SK-N-SH treated with all-trans-retinoic acid at 6 μM for 48 hours (cell line): ENCODE data around the gene PTPRN2.

Experiments used
- ARNTL ChIP-seq: fragments of 450-650 bp; formaldehyde crosslinking; IDR thresholded peaks from 2 replicates; pipeline ENCODE4 v1.5.0; 2020; ENCODE audit warnings: low read depth, mild to moderate bottlenecking, moderate library complexity, borderline replicate concordance
- BACH2 ChIP-seq: fragments of 250-450 bp; sonication (Bioruptor Pico); IDR thresholded peaks from 2 replicates; pipeline ENCODE4 v1.9.0; 2021; ENCODE audit warnings: mild to moderate bottlenecking, borderline replicate concordance
- CREB5 ChIP-seq: fragments of 250-450 bp; sonication (Bioruptor Pico); IDR thresholded peaks from 2 replicates; pipeline ENCODE4 v1.5.1; 2020; ENCODE audit warnings: low read depth, mild to moderate bottlenecking, moderate library complexity
- CSRNP3 ChIP-seq: fragments of 250-450 bp; sonication (Bioruptor Pico); IDR thresholded peaks from 2 replicates; pipeline ENCODE4 v1.5.1; 2021; ENCODE audit warnings: mild to moderate bottlenecking, moderate library complexity
- OSR1 ChIP-seq: fragments of 250-450 bp; sonication (Bioruptor Pico); IDR thresholded peaks from 2 replicates; pipeline ENCODE4 v1.8.0; 2022; ENCODE audit warnings: moderate library complexity, mild to moderate bottlenecking, inconsistent platforms
- PATZ1 ChIP-seq: fragments of 250-450 bp; sonication (Bioruptor Pico); IDR thresholded peaks from 2 replicates; pipeline ENCODE4 v1.8.0; 2020; ENCODE audit warnings: mild to moderate bottlenecking, moderate library complexity, borderline replicate concordance
- SNAI2 ChIP-seq: fragments of 250-450 bp; sonication (Bioruptor Pico); IDR thresholded peaks from 2 replicates; pipeline ENCODE4 v1.5.0; 2020; ENCODE audit warnings: mild to moderate bottlenecking, moderate library complexity
- TCF4 ChIP-seq: fragments of 250-450 bp; sonication (Bioruptor Pico); IDR thresholded peaks from 2 replicates; pipeline ENCODE4 v1.8.0; 2021; ENCODE audit warnings: mild to moderate bottlenecking, moderate library complexity, borderline replicate concordance
- ZC3H10 ChIP-seq: fragments of 250-450 bp; sonication (Bioruptor Pico); IDR thresholded peaks from 2 replicates; pipeline ENCODE4 v1.5.1; 2021; ENCODE audit warnings: mild to moderate bottlenecking, moderate library complexity
- ZNF70 ChIP-seq: fragments of 450-650 bp; formaldehyde crosslinking; IDR thresholded peaks from 2 replicates; pipeline ENCODE4 v1.5.0; 2020; ENCODE audit warnings: mild to moderate bottlenecking, moderate library complexity

GRCh38 chr7:158001003-158001402 is 586.6 kb downstream of the PTPRN2 start:
- TF ChIP-seq CSRNP3 (CRISPR knock-in tag) (no peak), PATZ1 (CRISPR knock-in tag) (no peak), OSR1 (CRISPR knock-in tag) (no peak), ZC3H10 (CRISPR knock-in tag) (no peak), SNAI2 (no peak), ARNTL (CRISPR knock-in tag) (no peak), BACH2 (CRISPR knock-in tag) (no peak), CREB5 (CRISPR knock-in tag) (no peak), ZNF70 (CRISPR knock-in tag) (no peak), TCF4 (no peak)
